Measurements from ENCODE around the gene HSDL2. TPM values are rescaled to one million over a fixed set of nuclear protein-coding genes. Genes with fewer than 3 reads are reported as not detected.
"Not testable (repeated sequence)": the region's sequence is repeated elsewhere in the genome, so short reads cannot be mapped to it uniquely, and the experiment has no call there.

Gene HSDL2
- total RNA-seq, 1 donor from 2014 or later, result 21.4 TPM

GRCh38 chr9:112502175-112502946 is 122.5 kb downstream of the HSDL2 start:
- no peak for DNase-seq

GRCh38 chr9:112503170-112503569 is 123.3 kb downstream of the HSDL2 start:
- DNase-seq, result no peak

DNA sequence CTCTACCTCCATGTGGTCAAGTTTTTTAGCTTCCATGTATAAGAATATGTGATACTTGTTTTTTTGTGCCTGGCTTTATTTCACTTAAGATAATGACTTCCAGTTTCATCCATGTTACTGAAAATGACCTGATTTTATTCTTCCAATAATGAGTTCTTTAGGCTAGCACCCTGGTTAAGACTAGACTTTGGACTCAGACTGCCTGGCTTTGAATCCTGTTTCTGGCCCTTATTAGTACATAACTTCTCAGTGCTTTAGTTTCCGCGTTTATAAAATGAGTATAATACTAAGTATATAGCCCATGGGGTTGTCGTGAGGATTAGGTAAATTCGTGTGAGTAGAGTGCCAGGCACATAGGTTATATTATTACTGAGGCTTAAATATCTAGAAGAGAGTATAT is 125.2 kb downstream of the HSDL2 start:
- no peak for DNase-seq

DNA sequence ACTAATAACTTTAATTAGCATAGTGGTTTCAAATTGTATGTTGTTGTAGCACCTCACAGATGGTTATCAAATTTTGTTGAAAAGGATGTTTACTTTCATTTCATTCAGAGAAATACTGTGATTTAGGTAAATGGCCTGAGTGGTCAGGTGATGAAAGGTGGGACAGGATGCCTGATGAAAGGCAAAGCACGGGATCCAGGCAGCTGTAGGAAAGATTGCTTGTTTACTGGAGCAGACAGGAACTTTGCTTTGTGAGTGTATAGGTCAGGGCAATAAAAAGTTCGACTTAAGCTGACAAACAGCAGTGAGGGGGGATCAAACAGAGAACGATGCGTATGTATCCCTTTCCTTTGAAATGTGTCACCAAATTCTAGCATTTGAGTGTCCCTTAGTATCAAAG is 125.7 kb downstream of the HSDL2 start:
- DNase-seq, result no peak

GRCh38 chr9:112506571-112506970 is 126.7 kb downstream of the HSDL2 start:
- no peak for DNase-seq

DNA sequence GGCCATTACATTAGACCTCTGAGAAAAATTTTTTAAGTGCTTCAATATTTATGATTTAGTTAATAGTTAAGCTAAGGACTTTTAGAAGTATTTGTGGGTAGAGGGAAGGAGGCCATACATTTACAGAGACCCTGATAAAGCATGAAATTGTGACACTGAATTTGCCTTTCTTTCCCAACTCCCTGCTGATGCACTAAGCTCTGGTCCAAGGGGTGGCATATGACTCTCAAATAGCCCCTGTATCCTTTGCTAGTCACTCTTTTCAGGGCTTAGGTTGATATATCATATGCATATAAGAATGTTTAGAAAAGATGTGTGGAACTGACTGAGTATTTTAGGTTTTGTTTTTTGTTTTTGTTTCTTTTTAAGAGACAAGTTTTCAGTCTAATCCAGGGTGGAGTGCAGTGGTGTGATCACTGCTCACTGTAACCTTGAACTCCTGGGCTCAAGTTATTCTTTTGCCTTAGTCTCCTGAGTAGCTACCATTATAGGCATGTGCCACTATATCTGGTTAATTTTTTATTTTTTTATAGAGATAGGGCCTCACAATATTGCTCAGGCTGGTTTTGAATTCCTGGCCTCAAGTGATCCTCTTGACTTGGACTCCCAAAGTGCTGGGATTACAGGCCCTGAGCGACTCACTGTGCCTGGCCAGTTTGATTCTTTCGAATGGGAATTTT is 127.2 kb downstream of the HSDL2 start:
- no peak for DNase-seq

DNA sequence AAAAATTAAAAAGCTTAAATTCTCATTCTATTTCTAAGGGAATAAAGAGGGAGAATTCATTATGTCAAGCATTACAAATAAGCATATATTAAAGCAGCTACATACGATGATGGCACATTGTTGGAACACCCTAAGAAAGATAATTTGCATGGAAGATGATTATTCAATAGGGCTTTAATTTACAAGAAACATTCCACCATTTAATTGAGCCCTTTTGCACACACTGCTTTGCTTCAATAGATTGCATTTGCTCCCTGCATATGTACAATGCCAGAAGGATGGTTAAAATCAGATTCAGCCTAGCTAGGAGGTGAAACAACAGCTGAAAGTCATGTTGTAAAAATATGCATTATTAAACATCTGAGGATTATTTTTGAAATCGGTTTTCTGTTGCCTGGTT is 128.5 kb downstream of the HSDL2 start:
- DNase-seq, result no peak

DNA sequence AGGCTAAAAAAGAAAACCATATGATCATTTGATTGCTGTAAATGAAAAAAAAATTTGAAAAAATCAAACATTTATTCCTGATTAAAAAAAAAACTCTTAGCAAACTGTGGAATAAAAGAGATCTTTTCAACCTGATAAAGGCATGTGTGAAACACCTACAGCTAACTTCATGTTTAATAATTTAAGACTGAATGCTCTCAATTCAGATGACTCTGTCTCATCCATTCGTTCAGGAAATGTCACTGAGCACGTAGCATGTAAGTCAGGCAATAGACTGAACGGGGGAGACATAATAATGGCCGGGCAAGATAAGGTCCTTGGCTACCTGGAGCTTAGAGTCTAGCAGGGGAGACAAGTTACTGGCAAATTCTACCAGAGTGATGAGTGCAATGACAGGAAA is 132.5 kb downstream of the HSDL2 start:
- not testable (repeated sequence) for DNase-seq

- DNase-seq, result no peak
These were observed 136.9 kb downstream of the HSDL2 start for GRCh38 chr9:112516769-112517168.

GRCh38 chr9:112520069-112520468 is 140.2 kb downstream of the HSDL2 start:
- no peak for DNase-seq

GRCh38 chr9:112520656-112521055 is 140.7 kb downstream of the HSDL2 start:
- no peak for DNase-seq

Other genes with a start within 250 kb of the HSDL2 start
- gene SUSD1, start 204.8 kb upstream of the HSDL2 start, total RNA-seq, result 44.1 TPM
- gene PTBP3, start 46.5 kb upstream of the HSDL2 start, total RNA-seq, result 44.9 TPM
- 8.6 TPM for gene KIAA1958, start 106.7 kb downstream of the HSDL2 start, total RNA-seq